ENCODE measurements around the gene SLC10A6.

The SLC10A6 gene

GRCh38 chr4:86870442-86871069 lies 21.4 kb upstream of the SLC10A6 start:
- Mint-ChIP-seq H3K27ac (no peak overlapping the region), H3K27me3 (no peaks in the 10 kb centered on the region), H3K4me3 (no peak overlapping the region), H3K4me1 (ENCODE audit: low read depth) (no peaks in the 10 kb centered on the region), H3K36me3 (ENCODE audit: low read depth) (no peaks in the 10 kb centered on the region), H3K9me3 (no peaks in the 10 kb centered on the region)
- DNase-seq, result no peak

GRCh38 chr4:86857341-86858052 lies 8.3 kb upstream of the SLC10A6 start:
- no peak for DNase-seq
- Mint-ChIP-seq H3K27me3 (no peaks in the 10 kb centered on the region), H3K4me1 (ENCODE audit: low read depth) (no peaks in the 10 kb centered on the region), H3K9me3 (no peaks in the 10 kb centered on the region), H3K36me3 (ENCODE audit: low read depth) (no peaks in the 10 kb centered on the region), H3K27ac (no peak overlapping the region), H3K4me3 (no peak overlapping the region)

DNA sequence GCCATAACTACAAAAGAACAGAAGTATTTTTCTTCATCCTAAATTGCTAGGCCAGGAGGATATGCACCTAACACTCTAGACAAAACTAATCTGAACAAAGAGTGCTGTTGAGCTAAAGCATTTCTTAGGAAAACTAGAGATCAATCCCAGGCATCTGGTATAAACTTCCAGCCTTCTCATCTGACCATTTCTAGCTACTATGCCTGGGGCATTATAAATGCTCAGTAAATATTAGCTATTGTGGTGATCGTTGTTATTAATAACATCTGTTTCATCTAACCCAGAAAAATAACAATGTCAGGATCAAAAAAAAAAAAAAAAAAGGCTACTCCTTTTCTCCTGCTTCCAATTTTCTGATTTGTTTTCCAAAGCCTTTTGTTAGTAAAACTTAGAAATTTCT lies 7.7 kb upstream of the SLC10A6 start:
- no peak overlapping the region for H3K4me3 Mint-ChIP-seq
- H3K9me3 Mint-ChIP-seq, result no peaks in the 10 kb centered on the region
- no peaks in the 10 kb centered on the region for H3K27me3 Mint-ChIP-seq
- H3K36me3 Mint-ChIP-seq (ENCODE audit: low read depth), result no peaks in the 10 kb centered on the region
- no peaks in the 10 kb centered on the region for H3K4me1 Mint-ChIP-seq (ENCODE audit: low read depth)
- no peak for DNase-seq
- H3K27ac Mint-ChIP-seq, result no peak overlapping the region

DNA sequence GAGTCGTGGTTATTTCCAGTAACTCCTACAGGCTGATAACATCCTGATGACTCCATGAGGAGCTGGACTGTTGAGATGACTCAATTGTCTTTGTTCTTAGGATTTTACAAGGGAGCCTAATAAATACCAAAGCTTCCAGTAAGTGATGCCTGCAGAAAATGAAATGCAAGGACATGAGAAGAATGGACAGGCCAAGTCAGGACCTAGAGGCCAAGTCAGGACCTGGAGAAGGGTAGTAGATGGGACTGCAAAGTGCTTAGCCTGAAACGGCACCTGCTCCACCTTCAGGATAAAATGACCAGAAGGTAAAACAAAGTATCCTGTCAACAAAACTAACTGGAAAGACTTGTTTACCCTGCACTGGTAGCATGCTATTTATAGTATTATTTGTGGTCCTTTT lies 6.4 kb upstream of the SLC10A6 start:
- Mint-ChIP-seq H3K9me3 (no peaks in the 10 kb centered on the region), H3K27me3 (no peaks in the 10 kb centered on the region), H3K36me3 (ENCODE audit: low read depth) (no peaks in the 10 kb centered on the region), H3K4me1 (ENCODE audit: low read depth) (no peaks in the 10 kb centered on the region), H3K27ac (no peak overlapping the region), H3K4me3 (no peak overlapping the region)
- DNase-seq, result no peak

GRCh38 chr4:86853209-86853608 lies 4.0 kb upstream of the SLC10A6 start:
- no peaks in the 10 kb centered on the region for H3K9me3 Mint-ChIP-seq
- no peaks in the 10 kb centered on the region for H3K4me1 Mint-ChIP-seq (ENCODE audit: low read depth)
- DNase-seq, result no peak
- H3K36me3 Mint-ChIP-seq (ENCODE audit: low read depth), result no peaks in the 10 kb centered on the region
- H3K27ac Mint-ChIP-seq, result no peak overlapping the region
- H3K27me3 Mint-ChIP-seq, result peaks cover 3% of the 10 kb centered on the region
- no peak overlapping the region for H3K4me3 Mint-ChIP-seq

GRCh38 chr4:86848136-86848535 lies 1.0 kb downstream of the SLC10A6 start:
- Mint-ChIP-seq H3K36me3 (ENCODE audit: low read depth) (no peaks in the 10 kb centered on the region), H3K27me3 (peaks cover 3% of the 10 kb centered on the region), H3K4me3 (no peak overlapping the region), H3K27ac (no peak overlapping the region), H3K4me1 (ENCODE audit: low read depth) (no peaks in the 10 kb centered on the region), H3K9me3 (no peaks in the 10 kb centered on the region)
- DNase-seq, result no peak

DNA sequence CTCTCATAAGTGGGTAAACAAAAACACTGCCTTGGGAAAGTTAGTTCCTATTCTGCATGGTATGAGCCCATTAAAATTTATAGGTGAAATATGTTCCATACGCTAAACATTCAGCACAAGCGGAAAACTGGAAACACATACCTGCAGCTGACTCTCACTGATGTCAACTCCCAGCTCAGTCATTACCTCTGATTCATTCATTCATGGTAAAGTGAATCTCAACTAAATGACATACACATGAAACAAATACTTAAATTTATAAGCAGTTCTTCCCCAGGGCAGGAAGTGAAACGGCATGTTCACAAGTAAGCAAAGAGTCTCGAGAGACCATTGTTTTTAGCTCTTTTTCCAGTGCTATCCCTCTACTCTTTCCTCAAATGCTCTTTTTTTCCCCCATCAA lies 1.6 kb downstream of the SLC10A6 start:
- no peak overlapping the region for H3K4me3 Mint-ChIP-seq
- no peak for DNase-seq
- peaks cover 3% of the 10 kb centered on the region for H3K27me3 Mint-ChIP-seq
- no peaks in the 10 kb centered on the region for H3K36me3 Mint-ChIP-seq (ENCODE audit: low read depth)
- H3K4me1 Mint-ChIP-seq (ENCODE audit: low read depth), result no peaks in the 10 kb centered on the region
- H3K27ac Mint-ChIP-seq, result no peak overlapping the region
- H3K9me3 Mint-ChIP-seq, result no peaks in the 10 kb centered on the region

GRCh38 chr4:86846921-86847320 lies 2.3 kb downstream of the SLC10A6 start:
- H3K36me3 Mint-ChIP-seq (ENCODE audit: low read depth), result no peaks in the 10 kb centered on the region
- H3K4me3 Mint-ChIP-seq, result no peak overlapping the region
- no peaks in the 10 kb centered on the region for H3K4me1 Mint-ChIP-seq (ENCODE audit: low read depth)
- DNase-seq, result no peak
- H3K27ac Mint-ChIP-seq, result no peak overlapping the region
- H3K9me3 Mint-ChIP-seq, result no peaks in the 10 kb centered on the region
- peaks cover 3% of the 10 kb centered on the region for H3K27me3 Mint-ChIP-seq

- peaks cover 3% of the 10 kb centered on the region for H3K27me3 Mint-ChIP-seq
- no peak for DNase-seq
- H3K4me3 Mint-ChIP-seq, result no peak overlapping the region
- H3K36me3 Mint-ChIP-seq (ENCODE audit: low read depth), result no peaks in the 10 kb centered on the region
- H3K27ac Mint-ChIP-seq, result no peak overlapping the region
- H3K4me1 Mint-ChIP-seq (ENCODE audit: low read depth), result no peaks in the 10 kb centered on the region
- H3K9me3 Mint-ChIP-seq, result no peaks in the 10 kb centered on the region
Measured at GRCh38 chr4:86845593-86845992, 3.6 kb downstream of the SLC10A6 start.

DNA sequence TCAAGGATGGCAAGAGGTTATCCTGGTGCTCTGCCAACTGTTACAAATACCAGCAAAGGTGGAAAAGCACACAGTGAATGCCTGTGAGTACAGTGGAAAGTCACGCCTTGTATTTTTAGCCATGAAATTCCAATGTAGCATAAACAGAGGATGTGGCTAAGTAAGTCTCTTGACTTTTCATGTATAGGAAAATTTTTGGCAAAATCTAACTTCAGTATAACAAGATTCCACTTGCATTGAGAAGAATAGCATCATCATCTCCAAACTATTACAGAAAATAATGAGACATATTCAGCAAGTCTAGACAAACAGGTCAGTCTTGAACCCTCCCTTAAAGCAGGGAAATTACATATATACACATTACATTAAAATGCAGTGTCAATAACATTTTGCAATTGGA lies 7.9 kb downstream of the SLC10A6 start:
- Mint-ChIP-seq H3K4me1 (ENCODE audit: low read depth) (no peaks in the 10 kb centered on the region), H3K27ac (no peak overlapping the region), H3K36me3 (ENCODE audit: low read depth) (no peaks in the 10 kb centered on the region), H3K27me3 (no peaks in the 10 kb centered on the region), H3K4me3 (no peak overlapping the region), H3K9me3 (no peaks in the 10 kb centered on the region)
- no peak for DNase-seq

DNA sequence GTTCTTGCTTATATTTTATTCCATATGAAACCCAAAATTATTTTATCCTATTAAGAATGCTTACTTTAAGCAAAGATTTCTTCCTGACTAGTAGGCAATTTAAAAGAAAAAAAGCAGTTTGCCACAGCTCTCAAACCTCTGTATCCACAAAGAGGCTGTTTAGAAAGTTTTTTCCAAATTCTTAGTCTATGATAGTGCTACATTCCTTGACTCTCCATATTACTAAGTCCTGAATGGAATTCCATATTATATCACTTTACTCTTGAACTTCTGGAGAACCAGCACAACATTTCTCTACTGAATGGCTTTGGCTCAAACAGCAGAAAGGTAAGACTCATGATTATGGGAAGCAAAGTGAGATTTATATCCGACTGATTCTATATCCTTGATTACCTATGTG lies 8.3 kb downstream of the SLC10A6 start:
- no peaks in the 10 kb centered on the region for H3K4me1 Mint-ChIP-seq (ENCODE audit: low read depth)
- H3K27ac Mint-ChIP-seq, result no peak overlapping the region
- H3K9me3 Mint-ChIP-seq, result no peaks in the 10 kb centered on the region
- H3K4me3 Mint-ChIP-seq, result no peak overlapping the region
- no peaks in the 10 kb centered on the region for H3K36me3 Mint-ChIP-seq (ENCODE audit: low read depth)
- no peak for DNase-seq
- H3K27me3 Mint-ChIP-seq, result no peaks in the 10 kb centered on the region

DNA sequence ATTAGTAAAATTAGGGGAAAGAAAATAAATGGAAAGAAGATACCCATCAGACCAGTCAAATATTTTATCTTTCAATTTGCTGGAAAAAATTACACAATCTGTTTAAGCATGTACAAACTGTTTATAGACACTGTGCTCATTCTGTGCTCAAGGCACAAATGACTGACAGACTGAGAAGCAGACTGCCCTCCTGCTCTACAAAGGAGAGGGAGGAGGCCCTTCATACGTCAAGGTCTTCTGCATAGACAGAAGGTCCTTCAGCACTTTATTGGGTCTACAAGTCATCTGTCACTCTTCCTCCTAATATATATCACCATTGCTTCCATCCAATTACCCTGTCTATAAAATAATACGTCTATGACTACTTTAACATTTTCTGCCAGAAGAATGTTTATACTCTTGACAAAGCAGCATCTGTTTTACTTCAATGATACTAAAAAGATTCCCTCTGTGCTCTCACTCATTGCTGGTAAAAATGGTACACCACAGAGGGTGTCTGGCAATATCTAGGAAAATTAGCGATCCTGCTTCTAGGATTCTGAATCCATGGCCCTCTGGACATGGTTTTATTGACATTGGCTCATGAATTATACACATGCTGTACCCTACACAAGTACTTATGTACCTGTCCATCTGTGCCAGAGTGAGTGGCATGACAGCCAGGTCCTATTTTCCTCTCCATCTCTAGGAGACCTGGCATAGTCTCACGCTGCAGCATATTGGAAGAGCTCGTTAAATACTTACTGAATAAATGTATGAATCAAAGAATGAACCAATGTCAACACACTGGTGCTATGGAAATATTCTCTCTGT lies 11.3 kb downstream of the SLC10A6 start:
- Mint-ChIP-seq H3K9me3 (no peaks in the 10 kb centered on the region), H3K27ac (no peak overlapping the region), H3K36me3 (ENCODE audit: low read depth) (no peaks in the 10 kb centered on the region), H3K4me3 (no peak overlapping the region), H3K4me1 (ENCODE audit: low read depth) (no peaks in the 10 kb centered on the region), H3K27me3 (no peaks in the 10 kb centered on the region)
- DNase-seq, result no peak

DNA sequence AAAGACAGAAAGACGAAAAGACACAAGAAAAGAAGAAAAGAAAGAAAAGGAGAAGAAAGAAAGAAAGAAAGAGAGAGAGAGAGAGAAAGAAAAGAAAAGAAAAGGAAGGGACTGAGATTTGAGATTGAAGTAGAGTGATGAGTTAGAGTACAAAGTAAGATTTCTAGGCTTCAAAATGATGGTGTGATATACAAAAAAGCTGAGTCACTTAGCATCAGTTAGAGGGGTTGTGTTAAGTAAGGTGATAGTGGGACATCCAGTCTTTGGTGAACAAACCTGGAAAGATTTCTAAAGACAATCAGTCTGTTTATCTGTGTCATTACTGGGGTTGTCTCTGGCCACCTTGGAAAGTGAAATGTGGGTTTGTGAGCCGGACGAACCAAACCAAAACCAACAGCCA lies 13.5 kb downstream of the SLC10A6 start:
- Mint-ChIP-seq H3K27me3 (no peaks in the 10 kb centered on the region), H3K27ac (no peak overlapping the region), H3K4me1 (ENCODE audit: low read depth) (no peaks in the 10 kb centered on the region), H3K9me3 (no peaks in the 10 kb centered on the region), H3K4me3 (no peak overlapping the region), H3K36me3 (ENCODE audit: low read depth) (no peaks in the 10 kb centered on the region)
- DNase-seq, result no peak

DNA sequence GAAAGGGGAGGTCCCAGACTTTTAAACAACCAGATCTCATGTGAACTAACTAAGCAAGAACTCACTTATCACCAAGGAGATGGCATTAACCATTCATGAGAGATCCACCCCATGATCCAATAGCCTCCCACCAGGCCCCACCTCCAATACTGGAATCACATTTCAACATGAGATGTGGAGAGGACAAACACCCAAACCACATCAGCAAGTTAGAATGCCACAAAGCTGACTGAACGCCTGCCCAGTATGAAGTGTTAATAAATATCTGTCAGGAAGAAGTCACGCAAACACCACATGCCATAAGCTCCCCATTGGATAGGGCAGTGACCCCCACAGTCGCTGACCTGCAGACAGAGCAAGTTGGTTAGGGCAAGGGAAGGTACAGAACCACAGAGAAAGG lies 14.3 kb downstream of the SLC10A6 start:
- Mint-ChIP-seq H3K4me3 (no peak overlapping the region), H3K36me3 (ENCODE audit: low read depth) (no peaks in the 10 kb centered on the region), H3K27ac (no peak overlapping the region), H3K27me3 (no peaks in the 10 kb centered on the region), H3K4me1 (ENCODE audit: low read depth) (no peaks in the 10 kb centered on the region), H3K9me3 (no peaks in the 10 kb centered on the region)
- no peak for DNase-seq

DNA sequence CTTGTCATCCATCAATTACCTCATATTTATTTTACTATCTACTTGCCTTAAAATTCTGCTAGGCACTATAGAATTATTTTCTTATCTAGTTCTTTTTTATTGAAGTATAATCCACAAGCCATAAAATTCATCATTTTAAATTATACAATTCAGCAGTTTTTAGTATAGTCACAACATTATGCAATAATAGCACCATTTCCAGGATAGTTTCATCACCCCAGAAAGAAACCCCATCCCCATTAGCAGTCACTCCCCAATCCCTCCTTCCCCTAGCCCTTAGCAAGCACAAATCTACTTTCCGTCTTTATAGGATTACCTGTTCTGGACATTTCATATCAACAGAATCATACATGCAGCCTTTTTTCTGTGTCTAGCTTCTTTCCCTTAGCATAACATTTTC lies 15.6 kb downstream of the SLC10A6 start:
- no peak for DNase-seq
- no peaks in the 10 kb centered on the region for H3K4me1 Mint-ChIP-seq (ENCODE audit: low read depth)
- H3K27ac Mint-ChIP-seq, result no peak overlapping the region
- no peaks in the 10 kb centered on the region for H3K27me3 Mint-ChIP-seq
- H3K9me3 Mint-ChIP-seq, result no peaks in the 10 kb centered on the region
- H3K4me3 Mint-ChIP-seq, result no peak overlapping the region
- H3K36me3 Mint-ChIP-seq (ENCODE audit: low read depth), result no peaks in the 10 kb centered on the region
